GM23338 (cell line): ENCODE measurements around the gene SLC6A8. TPM values are rescaled to one million over a fixed set of nuclear protein-coding genes. Genes with fewer than 3 reads are reported as not detected.
A peak's percentile ranks its signal among the peaks of the same experiment; 100 is the strongest.

Source experiments
- ATAC-seq: fragments of 200-7000 bp; cut with Tn5 transposase; 3 replicates; pipeline ENCODE4 v1.9.1; 2020
- DNase-seq: peaks from one replicate; pipeline ENCODE4 v3.0.0-alpha.2; 2015; ENCODE audit warnings: low spot score
- H2AFZ ChIP-seq: fragments of 200-600 bp; sonication (generic); 2 replicates; pipeline ENCODE4 v1.8.0; 2016; ENCODE audit warnings: antibody characterized with exemption, mild to moderate bottlenecking, moderate library complexity
- H3F3A ChIP-seq: fragments of 200-600 bp; sonication (generic); replicated peaks from 2 replicates; pipeline ENCODE4 v1.8.0; 2017; ENCODE audit warnings: antibody characterized with exemption, mixed run types, low read depth
- H3K27ac ChIP-seq: fragments of 200-600 bp; sonication (generic); 2 replicates; pipeline ENCODE4 v1.6.1; 2016; ENCODE audit warnings: low read depth
- H3K27me3 ChIP-seq: fragments of 200-600 bp; sonication (generic); 2 replicates; pipeline ENCODE4 v1.8.0; 2016; ENCODE audit warnings: mild to moderate bottlenecking, mixed run types, moderate library complexity; ENCODE audit not compliant: insufficient read depth
- H3K36me3 ChIP-seq: fragments of 200-600 bp; sonication (generic); 2 replicates; pipeline ENCODE4 v1.8.0; 2016; ENCODE audit warnings: mild to moderate bottlenecking; ENCODE audit not compliant: insufficient read depth
- H3K4me1 ChIP-seq: fragments of 200-600 bp; sonication (generic); 2 replicates; pipeline ENCODE4 v1.8.0; 2016; ENCODE audit warnings: mild to moderate bottlenecking, moderate library complexity; ENCODE audit not compliant: insufficient read depth
- H3K4me2 ChIP-seq: fragments of 200-600 bp; sonication (generic); 2 replicates; pipeline ENCODE4 v1.7.1; 2017; ENCODE audit warnings: mixed run types
- H3K4me3 ChIP-seq: fragments of 200-600 bp; sonication (generic); 2 replicates; pipeline ENCODE4 v1.6.1; 2016; ENCODE audit warnings: mixed run types
- H3K79me2 ChIP-seq: fragments of 200-600 bp; sonication (generic); replicated peaks from 2 replicates; pipeline ENCODE4 v1.8.0; 2017; ENCODE audit warnings: mild to moderate bottlenecking; ENCODE audit not compliant: insufficient read depth
- H3K9me2 ChIP-seq: fragments of 200-600 bp; sonication (generic); 2 replicates; pipeline ENCODE4 v1.8.0; 2017; ENCODE audit not compliant: insufficient read depth
- H4K20me1 ChIP-seq: fragments of 200-600 bp; sonication (generic); replicated peaks from 2 replicates; pipeline ENCODE4 v1.8.0; 2017; ENCODE audit warnings: mild to moderate bottlenecking; ENCODE audit not compliant: insufficient read depth
- H3K27ac Mint-ChIP-seq: 2 replicates; pipeline ENCODE4 v1.8.0; 2020; ENCODE audit warnings: inconsistent platforms, mild to moderate bottlenecking, moderate library complexity, mixed read lengths
- H3K27me3 Mint-ChIP-seq: 3 replicates; pipeline ENCODE4 v1.8.0; 2022; ENCODE audit warnings: low read depth, mild to moderate bottlenecking, moderate library complexity, mixed read lengths, inconsistent platforms; ENCODE audit not compliant: insufficient read depth, poor library complexity
- H3K36me3 Mint-ChIP-seq: 3 replicates; pipeline ENCODE4 v1.8.0; 2021; ENCODE audit warnings: low read depth, mild to moderate bottlenecking, inconsistent platforms, moderate library complexity, mixed read lengths
- H3K4me1 Mint-ChIP-seq: 3 replicates; pipeline ENCODE4 v1.8.0; 2020; ENCODE audit warnings: mild to moderate bottlenecking, inconsistent platforms, mixed read lengths
- H3K4me3 Mint-ChIP-seq: 3 replicates; pipeline ENCODE4 v1.8.0; 2021; ENCODE audit warnings: moderate library complexity, mild to moderate bottlenecking, inconsistent platforms, mixed read lengths
- H3K9me3 Mint-ChIP-seq: 3 replicates; pipeline ENCODE4 v1.8.0; 2020; ENCODE audit warnings: moderate library complexity, mild to moderate bottlenecking, inconsistent platforms, mixed read lengths
- CREB1 ChIP-seq: fragments of 250-450 bp; sonication (Bioruptor Pico); IDR thresholded peaks from 2 replicates; pipeline ENCODE4 v1.5.0; 2020; ENCODE audit warnings: low read depth, mild to moderate bottlenecking, moderate library complexity
- EZH2 ChIP-seq: fragments of 200-600 bp; sonication (generic); IDR thresholded peaks from one replicate; pipeline ENCODE4 v1.8.0; 2017; ENCODE audit warnings: antibody characterized with exemption, mild to moderate bottlenecking, low read depth; ENCODE audit not compliant: unreplicated experiment
- EZH2phosphoT487 ChIP-seq: fragments of 200-600 bp; sonication (generic); IDR thresholded peaks from one replicate; pipeline ENCODE4 v1.8.1; 2018; ENCODE audit warnings: antibody characterized with exemption; ENCODE audit not compliant: unreplicated experiment
- JUNB ChIP-seq: IDR thresholded peaks from one replicate; pipeline ENCODE4 v1.6.1; 2016; ENCODE audit warnings: antibody characterized with exemption; ENCODE audit not compliant: unreplicated experiment
- NANOG ChIP-seq: IDR thresholded peaks from 2 replicates; pipeline ENCODE4 v1.6.1; 2016; ENCODE audit warnings: antibody characterized with exemption, borderline replicate concordance
- POLR2AphosphoS5 ChIP-seq: IDR thresholded peaks from 2 replicates; pipeline ENCODE4 v1.6.1; 2016; ENCODE audit warnings: antibody characterized with exemption, low read depth
- STAT1 ChIP-seq: IDR thresholded peaks from one replicate; pipeline ENCODE4 v1.6.1; 2016; ENCODE audit warnings: antibody characterized with exemption; ENCODE audit not compliant: unreplicated experiment
- ZNF114 ChIP-seq: fragments of 250-450 bp; sonication (Bioruptor Pico); IDR thresholded peaks from 2 replicates; pipeline ENCODE4 v1.5.0; 2020; ENCODE audit warnings: mild to moderate bottlenecking, moderate library complexity
- ZNF331 ChIP-seq: fragments of 250-450 bp; sonication (Bioruptor Pico); IDR thresholded peaks from 2 replicates; pipeline ENCODE4 v1.5.0; 2020; ENCODE audit warnings: low read depth, mild to moderate bottlenecking, moderate library complexity
- polyA plus RNA-seq: library from polyadenylated mRNA; unstranded; fragments of >200 nt; fragmentation: Nextera tagmentation; extraction: Ambion mirVana; gene quantifications from 2 replicates; pipeline ENCODE4 v1.2.1, GENCODE V29; 2016
- total RNA-seq: library from RNA; depleted of rRNA; stranded (reverse); fragments of >200 nt; shearing (Covaris generic); gene quantifications from 2 replicates; pipeline ENCODE4 v1.2.3, GENCODE V29; 2014
- TF ChIP-seq, protein P1 (sequence below): IDR thresholded peaks from 2 replicates; pipeline ENCODE4 v1.6.1; 2016; ENCODE audit warnings: antibody characterized with exemption
- TF ChIP-seq, protein P2 (sequence below): IDR thresholded peaks from one replicate; pipeline ENCODE4 v1.6.1; 2018; ENCODE audit warnings: antibody characterized with exemption; ENCODE audit not compliant: unreplicated experiment
- TF ChIP-seq, protein P3 (sequence below), 2 experiments: fragments of 200-600 bp in 1 of 2; sonication (generic) in 1 of 2; conservative IDR thresholded peaks; 2 replicates each; pipeline versions ENCODE4 v1.5.1 to v1.6.1; 2016 to 2017; ENCODE audit warnings: antibody characterized with exemption in 2 of 2, low read depth in 2 of 2, mild to moderate bottlenecking in 2 of 2, moderate library complexity in 1 of 2
- TF ChIP-seq, protein P4 (sequence below): fragments of 250-450 bp; sonication (Bioruptor Pico); IDR thresholded peaks from 2 replicates; pipeline ENCODE4 v1.5.0; 2020; ENCODE audit warnings: mild to moderate bottlenecking, moderate library complexity

Gene SLC6A8
- total and polyA plus RNA-seq, 2 experiments from 2014 or later: 19.5 to 68.6 TPM

DNA sequence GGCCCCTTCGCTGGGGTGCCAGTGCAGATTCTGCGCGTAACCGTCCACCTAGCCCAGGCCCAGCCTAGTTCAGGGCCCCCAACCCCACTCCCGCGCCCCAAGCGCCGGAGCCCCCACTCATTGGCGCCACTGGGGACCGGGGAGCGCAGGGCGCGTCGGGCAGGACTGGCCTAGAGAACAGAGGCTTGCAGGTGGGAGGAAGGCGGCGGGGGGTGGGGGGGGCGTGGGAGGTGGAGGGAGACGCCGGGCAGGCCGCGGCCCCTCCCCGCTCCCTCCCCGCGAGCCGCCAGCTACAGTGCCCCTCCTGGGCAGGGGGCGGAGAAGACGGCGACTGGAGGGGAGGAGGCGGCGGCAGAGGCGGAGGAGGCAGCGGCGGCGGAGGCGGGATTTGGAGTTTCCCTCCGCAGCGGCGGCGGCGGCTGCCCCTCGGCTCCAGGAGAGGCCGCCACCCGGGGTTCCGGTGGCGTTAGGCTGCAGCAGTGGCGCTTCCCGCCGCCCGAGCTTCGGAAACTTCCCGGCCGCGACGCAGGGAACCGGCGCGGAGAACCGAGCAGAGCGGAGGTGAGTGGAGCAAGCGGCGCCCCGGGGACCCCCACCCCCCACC lies 45.6 kb upstream of the SLC6A8 start:
- ATAC-seq (peak; percentile 16; the same call in 2 of the 3 replicates), DNase-seq (peak; percentile 41)
- TF ChIP-seq ZNF114 (CRISPR knock-in tag): no peak
- TF ChIP-seq, protein P1, sequence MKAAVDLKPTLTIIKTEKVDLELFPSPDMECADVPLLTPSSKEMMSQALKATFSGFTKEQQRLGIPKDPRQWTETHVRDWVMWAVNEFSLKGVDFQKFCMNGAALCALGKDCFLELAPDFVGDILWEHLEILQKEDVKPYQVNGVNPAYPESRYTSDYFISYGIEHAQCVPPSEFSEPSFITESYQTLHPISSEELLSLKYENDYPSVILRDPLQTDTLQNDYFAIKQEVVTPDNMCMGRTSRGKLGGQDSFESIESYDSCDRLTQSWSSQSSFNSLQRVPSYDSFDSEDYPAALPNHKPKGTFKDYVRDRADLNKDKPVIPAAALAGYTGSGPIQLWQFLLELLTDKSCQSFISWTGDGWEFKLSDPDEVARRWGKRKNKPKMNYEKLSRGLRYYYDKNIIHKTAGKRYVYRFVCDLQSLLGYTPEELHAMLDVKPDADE: no peak
- TF ChIP-seq EZH2: no peak
- TF ChIP-seq POLR2AphosphoS5: no peak
- no peak for TF ChIP-seq CREB1 (CRISPR knock-in tag)
- no peak for TF ChIP-seq ZNF331 (CRISPR knock-in tag)
- TF ChIP-seq STAT1: no peak
- TF ChIP-seq JUNB: no peak
- TF ChIP-seq NANOG: no peak
- TF ChIP-seq EZH2phosphoT487: no peak
- TF ChIP-seq, protein P2, sequence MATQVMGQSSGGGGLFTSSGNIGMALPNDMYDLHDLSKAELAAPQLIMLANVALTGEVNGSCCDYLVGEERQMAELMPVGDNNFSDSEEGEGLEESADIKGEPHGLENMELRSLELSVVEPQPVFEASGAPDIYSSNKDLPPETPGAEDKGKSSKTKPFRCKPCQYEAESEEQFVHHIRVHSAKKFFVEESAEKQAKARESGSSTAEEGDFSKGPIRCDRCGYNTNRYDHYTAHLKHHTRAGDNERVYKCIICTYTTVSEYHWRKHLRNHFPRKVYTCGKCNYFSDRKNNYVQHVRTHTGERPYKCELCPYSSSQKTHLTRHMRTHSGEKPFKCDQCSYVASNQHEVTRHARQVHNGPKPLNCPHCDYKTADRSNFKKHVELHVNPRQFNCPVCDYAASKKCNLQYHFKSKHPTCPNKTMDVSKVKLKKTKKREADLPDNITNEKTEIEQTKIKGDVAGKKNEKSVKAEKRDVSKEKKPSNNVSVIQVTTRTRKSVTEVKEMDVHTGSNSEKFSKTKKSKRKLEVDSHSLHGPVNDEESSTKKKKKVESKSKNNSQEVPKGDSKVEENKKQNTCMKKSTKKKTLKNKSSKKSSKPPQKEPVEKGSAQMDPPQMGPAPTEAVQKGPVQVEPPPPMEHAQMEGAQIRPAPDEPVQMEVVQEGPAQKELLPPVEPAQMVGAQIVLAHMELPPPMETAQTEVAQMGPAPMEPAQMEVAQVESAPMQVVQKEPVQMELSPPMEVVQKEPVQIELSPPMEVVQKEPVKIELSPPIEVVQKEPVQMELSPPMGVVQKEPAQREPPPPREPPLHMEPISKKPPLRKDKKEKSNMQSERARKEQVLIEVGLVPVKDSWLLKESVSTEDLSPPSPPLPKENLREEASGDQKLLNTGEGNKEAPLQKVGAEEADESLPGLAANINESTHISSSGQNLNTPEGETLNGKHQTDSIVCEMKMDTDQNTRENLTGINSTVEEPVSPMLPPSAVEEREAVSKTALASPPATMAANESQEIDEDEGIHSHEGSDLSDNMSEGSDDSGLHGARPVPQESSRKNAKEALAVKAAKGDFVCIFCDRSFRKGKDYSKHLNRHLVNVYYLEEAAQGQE: no peak
- TF ChIP-seq, protein P3, sequence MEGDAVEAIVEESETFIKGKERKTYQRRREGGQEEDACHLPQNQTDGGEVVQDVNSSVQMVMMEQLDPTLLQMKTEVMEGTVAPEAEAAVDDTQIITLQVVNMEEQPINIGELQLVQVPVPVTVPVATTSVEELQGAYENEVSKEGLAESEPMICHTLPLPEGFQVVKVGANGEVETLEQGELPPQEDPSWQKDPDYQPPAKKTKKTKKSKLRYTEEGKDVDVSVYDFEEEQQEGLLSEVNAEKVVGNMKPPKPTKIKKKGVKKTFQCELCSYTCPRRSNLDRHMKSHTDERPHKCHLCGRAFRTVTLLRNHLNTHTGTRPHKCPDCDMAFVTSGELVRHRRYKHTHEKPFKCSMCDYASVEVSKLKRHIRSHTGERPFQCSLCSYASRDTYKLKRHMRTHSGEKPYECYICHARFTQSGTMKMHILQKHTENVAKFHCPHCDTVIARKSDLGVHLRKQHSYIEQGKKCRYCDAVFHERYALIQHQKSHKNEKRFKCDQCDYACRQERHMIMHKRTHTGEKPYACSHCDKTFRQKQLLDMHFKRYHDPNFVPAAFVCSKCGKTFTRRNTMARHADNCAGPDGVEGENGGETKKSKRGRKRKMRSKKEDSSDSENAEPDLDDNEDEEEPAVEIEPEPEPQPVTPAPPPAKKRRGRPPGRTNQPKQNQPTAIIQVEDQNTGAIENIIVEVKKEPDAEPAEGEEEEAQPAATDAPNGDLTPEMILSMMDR (conservative IDR thresholded peaks at IDR 0.05; ENCODE audit: low read depth in 2 of 2): no peak
- TF ChIP-seq, protein P4, sequence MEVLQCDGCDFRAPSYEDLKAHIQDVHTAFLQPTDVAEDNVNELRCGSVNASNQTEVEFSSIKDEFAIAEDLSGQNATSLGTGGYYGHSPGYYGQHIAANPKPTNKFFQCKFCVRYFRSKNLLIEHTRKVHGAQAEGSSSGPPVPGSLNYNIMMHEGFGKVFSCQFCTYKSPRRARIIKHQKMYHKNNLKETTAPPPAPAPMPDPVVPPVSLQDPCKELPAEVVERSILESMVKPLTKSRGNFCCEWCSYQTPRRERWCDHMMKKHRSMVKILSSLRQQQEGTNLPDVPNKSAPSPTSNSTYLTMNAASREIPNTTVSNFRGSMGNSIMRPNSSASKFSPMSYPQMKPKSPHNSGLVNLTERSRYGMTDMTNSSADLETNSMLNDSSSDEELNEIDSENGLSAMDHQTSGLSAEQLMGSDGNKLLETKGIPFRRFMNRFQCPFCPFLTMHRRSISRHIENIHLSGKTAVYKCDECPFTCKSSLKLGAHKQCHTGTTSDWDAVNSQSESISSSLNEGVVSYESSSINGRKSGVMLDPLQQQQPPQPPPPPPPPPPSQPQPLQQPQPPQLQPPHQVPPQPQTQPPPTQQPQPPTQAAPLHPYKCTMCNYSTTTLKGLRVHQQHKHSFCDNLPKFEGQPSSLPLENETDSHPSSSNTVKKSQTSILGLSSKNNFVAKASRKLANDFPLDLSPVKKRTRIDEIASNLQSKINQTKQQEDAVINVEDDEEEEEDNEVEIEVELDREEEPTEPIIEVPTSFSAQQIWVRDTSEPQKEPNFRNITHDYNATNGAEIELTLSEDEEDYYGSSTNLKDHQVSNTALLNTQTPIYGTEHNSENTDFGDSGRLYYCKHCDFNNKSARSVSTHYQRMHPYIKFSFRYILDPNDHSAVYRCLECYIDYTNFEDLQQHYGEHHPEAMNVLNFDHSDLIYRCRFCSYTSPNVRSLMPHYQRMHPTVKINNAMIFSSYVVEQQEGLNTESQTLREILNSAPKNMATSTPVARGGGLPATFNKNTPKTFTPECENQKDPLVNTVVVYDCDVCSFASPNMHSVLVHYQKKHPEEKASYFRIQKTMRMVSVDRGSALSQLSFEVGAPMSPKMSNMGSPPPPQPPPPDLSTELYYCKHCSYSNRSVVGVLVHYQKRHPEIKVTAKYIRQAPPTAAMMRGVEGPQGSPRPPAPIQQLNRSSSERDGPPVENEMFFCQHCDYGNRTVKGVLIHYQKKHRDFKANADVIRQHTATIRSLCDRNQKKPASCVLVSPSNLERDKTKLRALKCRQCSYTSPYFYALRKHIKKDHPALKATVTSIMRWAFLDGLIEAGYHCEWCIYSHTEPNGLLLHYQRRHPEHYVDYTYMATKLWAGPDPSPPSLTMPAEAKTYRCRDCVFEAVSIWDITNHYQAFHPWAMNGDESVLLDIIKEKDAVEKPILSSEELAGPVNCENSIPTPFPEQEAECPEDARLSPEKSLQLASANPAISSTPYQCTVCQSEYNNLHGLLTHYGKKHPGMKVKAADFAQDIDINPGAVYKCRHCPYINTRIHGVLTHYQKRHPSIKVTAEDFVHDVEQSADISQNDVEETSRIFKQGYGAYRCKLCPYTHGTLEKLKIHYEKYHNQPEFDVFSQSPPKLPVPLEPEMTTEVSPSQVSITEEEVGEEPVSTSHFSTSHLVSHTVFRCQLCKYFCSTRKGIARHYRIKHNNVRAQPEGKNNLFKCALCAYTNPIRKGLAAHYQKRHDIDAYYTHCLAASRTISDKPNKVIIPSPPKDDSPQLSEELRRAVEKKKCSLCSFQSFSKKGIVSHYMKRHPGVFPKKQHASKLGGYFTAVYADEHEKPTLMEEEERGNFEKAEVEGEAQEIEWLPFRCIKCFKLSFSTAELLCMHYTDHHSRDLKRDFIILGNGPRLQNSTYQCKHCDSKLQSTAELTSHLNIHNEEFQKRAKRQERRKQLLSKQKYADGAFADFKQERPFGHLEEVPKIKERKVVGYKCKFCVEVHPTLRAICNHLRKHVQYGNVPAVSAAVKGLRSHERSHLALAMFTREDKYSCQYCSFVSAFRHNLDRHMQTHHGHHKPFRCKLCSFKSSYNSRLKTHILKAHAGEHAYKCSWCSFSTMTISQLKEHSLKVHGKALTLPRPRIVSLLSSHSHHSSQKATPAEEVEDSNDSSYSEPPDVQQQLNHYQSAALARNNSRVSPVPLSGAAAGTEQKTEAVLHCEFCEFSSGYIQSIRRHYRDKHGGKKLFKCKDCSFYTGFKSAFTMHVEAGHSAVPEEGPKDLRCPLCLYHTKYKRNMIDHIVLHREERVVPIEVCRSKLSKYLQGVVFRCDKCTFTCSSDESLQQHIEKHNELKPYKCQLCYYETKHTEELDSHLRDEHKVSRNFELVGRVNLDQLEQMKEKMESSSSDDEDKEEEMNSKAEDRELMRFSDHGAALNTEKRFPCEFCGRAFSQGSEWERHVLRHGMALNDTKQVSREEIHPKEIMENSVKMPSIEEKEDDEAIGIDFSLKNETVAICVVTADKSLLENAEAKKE (CRISPR knock-in tag): no peak
- Mint-ChIP-seq H3K4me1 (peaks cover 8% of the 10 kb centered on the region; the same call in 2 of the 3 replicates), H3K4me3 (peak overlapping the region; percentile 57; the same call in 1 of the 3 replicates), H3K36me3 (no peaks in the 10 kb centered on the region), H3K27me3 (peaks cover 51% of the 10 kb centered on the region), H3K27ac (no peak overlapping the region), H3K9me3 (no peaks in the 10 kb centered on the region; the same call in 2 of the 3 replicates)
- no peak overlapping the region for H3K27ac ChIP-seq
- H3K27me3 ChIP-seq: peaks cover 65% of the 10 kb centered on the region
- no peaks in the 10 kb centered on the region for H4K20me1 ChIP-seq
- no peaks in the 10 kb centered on the region for H3K36me3 ChIP-seq
- H3K4me3 ChIP-seq: peak overlapping the region; percentile 48
- H2AFZ ChIP-seq: no peak overlapping the region
- H3F3A ChIP-seq: no peaks in the 10 kb centered on the region
- peak overlapping the region; percentile 66; the same call in 1 of the 2 replicates for H3K4me2 ChIP-seq
- H3K79me2 ChIP-seq: no peaks in the 10 kb centered on the region
- H3K4me1 ChIP-seq: no peaks in the 10 kb centered on the region; the same call in 1 of the 2 replicates
- H3K9me2 ChIP-seq: no peaks in the 10 kb centered on the region
